OCI-LY3 (cell line): ENCODE results near the gene GSTA2.

Experiments
- H2AFZ ChIP-seq: fragments of 200-600, 300-600 bp; shearing (Covaris generic); 2 replicates; pipeline ENCODE4 v1.6.0; 2014; ENCODE audit warnings: antibody characterized with exemption, low read depth, low read length
- H3K27ac ChIP-seq: fragments of 200-600, 300-600 bp; sonication (generic); 2 replicates; pipeline ENCODE4 v1.5.1; 2014; ENCODE audit warnings: mild to moderate bottlenecking, low read length, moderate library complexity, mixed read lengths
- H3K27me3 ChIP-seq: fragments of 200-600, 300-600 bp; sonication (generic); 2 replicates; pipeline ENCODE4 v1.6.1; 2014; ENCODE audit warnings: low read depth, low read length, mixed read lengths
- H3K36me3 ChIP-seq: fragments of 200-600, 300-600 bp; sonication (generic); replicated peaks from 2 replicates; pipeline ENCODE3; 2014; ENCODE audit warnings: low read depth, low read length, mixed read lengths
- H3K4me1 ChIP-seq: fragments of 300-600, 200-600 bp; sonication (generic); 2 replicates; pipeline ENCODE4 v1.6.1; 2014; ENCODE audit warnings: low read length, mixed read lengths
- H3K4me2 ChIP-seq: fragments of 200-600, 300-600 bp; sonication (generic); 2 replicates; pipeline ENCODE4 v1.6.1; 2014; ENCODE audit warnings: low read length, mixed read lengths
- H3K4me3 ChIP-seq: fragments of 300-600, 200-600 bp; sonication (generic); 2 replicates; pipeline ENCODE4 v1.5.1; 2014; ENCODE audit warnings: antibody characterized with exemption, mild to moderate bottlenecking, low read length, moderate library complexity
- H3K79me2 ChIP-seq: fragments of 300-600, 200-600 bp; shearing (Covaris generic); 2 replicates; pipeline ENCODE4 v1.6.1; 2014; ENCODE audit warnings: mild to moderate bottlenecking, low read length, mixed read lengths
- H3K9ac ChIP-seq: fragments of 300-600, 200-600 bp; shearing (Covaris generic); 2 replicates; pipeline ENCODE4 v1.6.0; 2014; ENCODE audit warnings: mild to moderate bottlenecking, low read length, moderate library complexity
- H3K9me3 ChIP-seq: fragments of 200-600, 300-600 bp; shearing (Covaris generic); 2 replicates; pipeline ENCODE4 v1.6.1; 2014; ENCODE audit warnings: low read length, mixed read lengths; ENCODE audit not compliant: insufficient read depth
- H4K20me1 ChIP-seq: fragments of 200-600, 300-600 bp; sonication (generic); 2 replicates; pipeline ENCODE4 v1.6.1; 2016; ENCODE audit warnings: low read length, mixed read lengths; ENCODE audit not compliant: insufficient read depth
- CTCF ChIP-seq: fragments of 200-600, 300-600 bp; sonication (generic); IDR thresholded peaks from 2 replicates; pipeline ENCODE4 v1.5.1; 2014; ENCODE audit warnings: antibody characterized with exemption, low read length, low read depth
- EZH2phosphoT487 ChIP-seq: fragments of 200-600 bp; shearing (Covaris generic); IDR thresholded peaks from 2 replicates; pipeline ENCODE4 v1.6.1; 2018; ENCODE audit warnings: antibody characterized with exemption, mixed run types, low read depth

GSTA2 gene

GRCh38 chr6:52745764-52746201 is 17.5 kb downstream of the GSTA2 start:
- H3K79me2 ChIP-seq = no peaks in the 10 kb centered on the region
- no peaks in the 10 kb centered on the region for H3K4me1 ChIP-seq
- TF ChIP-seq CTCF (no peak), EZH2phosphoT487 (no peak)
- peaks cover 3% of the 10 kb centered on the region; the same call in 1 of the 2 replicates for H3K9me3 ChIP-seq
- H3K4me2 ChIP-seq = no peak overlapping the region
- no peak overlapping the region for H3K4me3 ChIP-seq
- H3K27me3 ChIP-seq = no peaks in the 10 kb centered on the region
- no peak overlapping the region for H3K9ac ChIP-seq
- no peaks in the 10 kb centered on the region for H4K20me1 ChIP-seq
- H3K36me3 ChIP-seq = no peaks in the 10 kb centered on the region
- no peak overlapping the region for H2AFZ ChIP-seq
- H3K27ac ChIP-seq = no peak overlapping the region

DNA sequence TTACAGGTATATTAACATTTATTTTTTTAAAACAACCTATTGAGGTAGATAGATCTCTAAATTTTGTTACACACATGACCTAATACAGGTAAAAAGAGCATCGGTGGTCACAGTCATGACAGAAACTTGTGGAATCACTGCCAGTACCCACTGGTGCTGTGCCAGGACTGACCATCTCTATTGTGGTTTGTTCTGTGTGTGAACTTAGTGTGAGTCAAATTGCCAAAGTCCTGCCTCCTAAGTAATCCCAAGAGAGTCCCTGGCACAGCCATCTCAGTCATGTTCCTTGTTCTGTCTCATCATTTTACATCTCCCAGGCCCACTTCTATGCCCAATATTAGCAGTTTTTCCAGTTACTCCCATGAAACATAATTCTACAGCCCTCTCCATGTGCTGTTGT is 21.4 kb downstream of the GSTA2 start:
- TF ChIP-seq CTCF (no peak), EZH2phosphoT487 (no peak)
- Histone ChIP-seq H3K9me3 (no peaks in the 10 kb centered on the region), H3K27me3 (no peaks in the 10 kb centered on the region), H3K4me3 (no peak overlapping the region), H3K27ac (no peak overlapping the region), H3K9ac (no peak overlapping the region), H4K20me1 (no peaks in the 10 kb centered on the region), H3K4me2 (no peak overlapping the region), H3K36me3 (no peaks in the 10 kb centered on the region), H3K4me1 (peaks cover 5% of the 10 kb centered on the region; the same call in 1 of the 2 replicates), H2AFZ (no peak overlapping the region), H3K79me2 (no peaks in the 10 kb centered on the region)

DNA sequence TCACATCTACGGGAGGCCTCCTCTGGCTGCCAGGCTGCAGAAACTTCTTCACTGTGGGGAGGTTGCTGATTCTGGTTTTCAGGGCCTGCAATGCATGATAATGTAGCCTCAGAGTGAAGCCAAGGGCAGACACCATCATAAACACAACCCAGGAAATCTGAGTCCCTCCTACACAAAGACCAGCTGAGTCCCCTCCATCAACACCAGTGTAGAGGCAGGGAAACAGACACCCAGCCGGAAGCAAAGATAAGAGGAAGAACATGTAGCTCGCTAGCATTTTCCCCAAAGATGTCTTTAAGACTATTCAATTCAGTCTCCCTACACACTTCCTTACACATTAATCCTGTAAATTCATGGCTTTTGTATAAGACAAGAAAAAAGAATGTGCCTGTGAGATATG is 23.6 kb downstream of the GSTA2 start:
- Histone ChIP-seq H3K27me3 (no peaks in the 10 kb centered on the region), H3K36me3 (no peaks in the 10 kb centered on the region), H3K9me3 (no peaks in the 10 kb centered on the region), H3K4me1 (peaks cover 5% of the 10 kb centered on the region; the same call in 1 of the 2 replicates), H3K9ac (no peak overlapping the region), H2AFZ (no peak overlapping the region), H3K27ac (no peak overlapping the region), H4K20me1 (no peaks in the 10 kb centered on the region), H3K79me2 (no peaks in the 10 kb centered on the region), H3K4me2 (no peak overlapping the region), H3K4me3 (no peak overlapping the region)
- TF ChIP-seq EZH2phosphoT487 (no peak), CTCF (no peak)

GRCh38 chr6:52739134-52739533 is 24.1 kb downstream of the GSTA2 start:
- H4K20me1 ChIP-seq = no peaks in the 10 kb centered on the region
- H3K36me3 ChIP-seq = no peaks in the 10 kb centered on the region
- H3K4me1 ChIP-seq = peaks cover 5% of the 10 kb centered on the region; the same call in 1 of the 2 replicates
- TF ChIP-seq EZH2phosphoT487 = no peak
- no peak overlapping the region for H3K9ac ChIP-seq
- H3K4me3 ChIP-seq = no peak overlapping the region
- H3K27ac ChIP-seq = no peak overlapping the region
- no peak overlapping the region for H3K4me2 ChIP-seq
- H3K9me3 ChIP-seq = no peaks in the 10 kb centered on the region
- H2AFZ ChIP-seq = no peak overlapping the region
- H3K79me2 ChIP-seq = no peaks in the 10 kb centered on the region
- no peaks in the 10 kb centered on the region for H3K27me3 ChIP-seq
